Cardiac septum (tissue), 1 donor: ENCODE results near the gene CAMK2B. TPM values are rescaled to one million over a fixed set of nuclear protein-coding genes. Genes with fewer than 3 reads are reported as not detected.

ENCODE experiments used
- DNase-seq: peaks from one replicate; pipeline ENCODE4 v3.0.0-alpha.2; 2020; ENCODE audit warnings: low spot score
- intact Hi-C: fragments of 100-400 bp; cut with DNase I; formaldehyde crosslinking; loops from one replicate; pipeline ENCODE4 v1.14.0; 2022
- total RNA-seq: library from RNA; stranded (reverse); fragmentation: NEBNext Ultra II Directional; extraction: Animal tissue kit (Norgen Biotek cat#: 25700); gene quantifications from one replicate; pipeline ENCODE4 v1.2.1, GENCODE V29; 2021
- donor health status: DM: no; HTN: no; CAD: no.

Gene CAMK2B
- total RNA-seq, 1 donor from 2014 or later, result 149 TPM

GRCh38 chr7:44247868-44248651 is 77.3 kb downstream of the CAMK2B start:
- DNase-seq, result no peak
- intact Hi-C loops, result no loop called here

- DNase-seq, result no peak
- intact Hi-C loops, result no loop called here
Observed at GRCh38 chr7:44246396-44247113, 78.8 kb downstream of the CAMK2B start.

- intact Hi-C loops, result loop anchor here (5.0 kb wide), 1 partner anchor 323 kb away; no protein-coding TSS in a partner anchor
- DNase-seq, result no peak
Observed at GRCh38 chr7:44244282-44244681, 81.1 kb downstream of the CAMK2B start.

GRCh38 chr7:44242091-44242490 is 83.3 kb downstream of the CAMK2B start:
- no peak for DNase-seq
- intact Hi-C loops, result loop anchor here (5.0 kb wide), 1 partner anchor 325 kb away; no protein-coding TSS in a partner anchor

GRCh38 chr7:44240983-44241510 is 84.3 kb downstream of the CAMK2B start:
- DNase-seq, result peak; percentile 87
- intact Hi-C loops, result loop anchor here (2.0 to 5.0 kb wide), 3 partner anchors 66 to 326 kb away; no protein-coding TSS in a partner anchor

GRCh38 chr7:44240376-44240775 is 85.0 kb downstream of the CAMK2B start:
- intact Hi-C loops, result loop anchor here (2.0 to 5.0 kb wide), 3 partner anchors 66 to 327 kb away; no protein-coding TSS in a partner anchor
- no peak for DNase-seq

- DNase-seq, result no peak
- intact Hi-C loops, result loop anchor here (10.0 kb wide), 1 partner anchor 125 kb away; no protein-coding TSS in a partner anchor
Observed at GRCh38 chr7:44239361-44239760, 86.0 kb downstream of the CAMK2B start.

- no peak for DNase-seq
- intact Hi-C loops, result loop anchor here (10.0 kb wide), 1 partner anchor 127 kb away; no protein-coding TSS in a partner anchor
Observed at GRCh38 chr7:44238116-44238695, 87.2 kb downstream of the CAMK2B start.

GRCh38 chr7:44237696-44238095 is 87.7 kb downstream of the CAMK2B start:
- intact Hi-C loops, result loop anchor here (10.0 kb wide), 1 partner anchor 127 kb away; no protein-coding TSS in a partner anchor
- DNase-seq, result no peak

GRCh38 chr7:44236333-44236728 is 89.1 kb downstream of the CAMK2B start:
- intact Hi-C loops, result loop anchor here (10.0 kb wide), 1 partner anchor 128 kb away; no protein-coding TSS in a partner anchor
- no peak for DNase-seq

GRCh38 chr7:44235582-44236332 is 89.6 kb downstream of the CAMK2B start:
- DNase-seq, result no peak
- intact Hi-C loops, result loop anchor here (10.0 kb wide), 1 partner anchor 129 kb away; no protein-coding TSS in a partner anchor

- no peak for DNase-seq
- intact Hi-C loops, result loop anchor here (10.0 kb wide), 1 partner anchor 130 kb away; no protein-coding TSS in a partner anchor
Observed at GRCh38 chr7:44235066-44235465, 90.3 kb downstream of the CAMK2B start.

- DNase-seq, result no peak
- intact Hi-C loops, result loop anchor here (10.0 kb wide), 1 partner anchor 132 kb away; no protein-coding TSS in a partner anchor
Observed at GRCh38 chr7:44232901-44233715, 92.3 kb downstream of the CAMK2B start.

- intact Hi-C loops, result loop anchor here (10.0 kb wide), 1 partner anchor 132 kb away; no protein-coding TSS in a partner anchor
- no peak for DNase-seq
Observed at GRCh38 chr7:44232396-44232795, 93.0 kb downstream of the CAMK2B start.

GRCh38 chr7:44231088-44231487 is 94.3 kb downstream of the CAMK2B start:
- no peak for DNase-seq
- intact Hi-C loops, result loop anchor here (10.0 kb wide), 1 partner anchor 134 kb away; no protein-coding TSS in a partner anchor

GRCh38 chr7:44230286-44230685 is 95.1 kb downstream of the CAMK2B start:
- intact Hi-C loops, result loop anchor here (10.0 kb wide), 1 partner anchor 135 kb away; no protein-coding TSS in a partner anchor
- no peak for DNase-seq

- DNase-seq, result no peak
- intact Hi-C loops, result loop anchor here (10.0 kb wide), 1 partner anchor 135 kb away; no protein-coding TSS in a partner anchor
Observed at GRCh38 chr7:44229546-44230105, 95.8 kb downstream of the CAMK2B start.
